Smooth muscle cell (in vitro differentiated cells): ENCODE data around the gene TNFAIP8L2. TPM values are rescaled to one million over a fixed set of nuclear protein-coding genes. Genes with fewer than 3 reads are reported as not detected.
"Not testable (repeated sequence)": the region's sequence is repeated elsewhere in the genome, so short reads cannot be mapped to it uniquely, and the experiment has no call there.

Experiments
- DNase-seq: peaks from one replicate; lab custom pipeline; 2025; ENCODE audit not compliant: unreplicated experiment; lab: John Stamatoyannopoulos, UW
- H2AFZ ChIP-seq: fragments of 200-600 bp; sonication (generic); 2 replicates; pipeline ENCODE4 v1.6.0; 2016; ENCODE audit warnings: antibody characterized with exemption, low read depth, mild to moderate bottlenecking
- H3F3A ChIP-seq: fragments of 200-600 bp; sonication (generic); 2 replicates; pipeline ENCODE4 v1.6.0; 2017; ENCODE audit warnings: antibody characterized with exemption, low read depth
- H3K27ac ChIP-seq: fragments of 200-600 bp; sonication (generic); 2 replicates; pipeline ENCODE4 v1.5.1; 2016; ENCODE audit warnings: low read depth, mild to moderate bottlenecking
- H3K27me3 ChIP-seq: fragments of 200-600 bp; sonication (generic); 2 replicates; pipeline ENCODE4 v1.6.1; 2016; ENCODE audit warnings: low read depth, mild to moderate bottlenecking
- H3K36me3 ChIP-seq: fragments of 200-600 bp; sonication (generic); 2 replicates; pipeline ENCODE4 v1.5.1; 2016; ENCODE audit warnings: low read depth
- H3K4me1 ChIP-seq: fragments of 200-600 bp; sonication (generic); 2 replicates; pipeline ENCODE4 v1.5.1; 2016; ENCODE audit warnings: low read depth
- H3K4me2 ChIP-seq: fragments of 200-600 bp; sonication (generic); 2 replicates; pipeline ENCODE4 v1.6.0; 2016; ENCODE audit warnings: mild to moderate bottlenecking
- H3K4me3 ChIP-seq: fragments of 200-600 bp; sonication (generic); 2 replicates; pipeline ENCODE4 v1.5.1; 2016; ENCODE audit warnings: mild to moderate bottlenecking
- H3K79me2 ChIP-seq: fragments of 200-600 bp; sonication (generic); 2 replicates; pipeline ENCODE4 v1.6.0; 2016; ENCODE audit warnings: low read depth, mild to moderate bottlenecking
- H3K9ac ChIP-seq: fragments of 200-600 bp; sonication (generic); 2 replicates; pipeline ENCODE4 v1.6.0; 2016; ENCODE audit warnings: low read depth
- H3K9me3 ChIP-seq: fragments of 200-600 bp; sonication (generic); replicated peaks from 2 replicates; pipeline ENCODE4 v1.5.1; 2016; ENCODE audit warnings: low read depth
- H4K20me1 ChIP-seq: fragments of 200-600 bp; sonication (generic); 2 replicates; pipeline ENCODE4 v1.6.0; 2016; ENCODE audit warnings: low read depth
- WGBS: methylation state at CpG from one replicate; pipeline ENCODE4 v1.1.7; 2016; ENCODE audit warnings: low lambda C conversion rate; 5-methylcytosine and 5-hydroxymethylcytosine counted together
- polyA plus RNA-seq: library from polyadenylated mRNA; unstranded; fragments of >200 nt; fragmentation: Nextera tagmentation; extraction: Ambion mirVana; gene quantifications from 2 replicates; pipeline ENCODE4 v1.2.1, GENCODE V29; 2016
- total RNA-seq: library from RNA; depleted of rRNA; stranded (reverse); fragments of >200 nt; gene quantifications from 2 replicates; pipeline ENCODE4 v1.2.3, GENCODE V29; 2014
- TF ChIP-seq, protein P1 (sequence below): fragments of 200-600 bp; sonication (generic); IDR thresholded peaks from 2 replicates; pipeline ENCODE4 v1.5.1; 2017; ENCODE audit warnings: borderline replicate concordance, mild to moderate bottlenecking, antibody characterized with exemption; ENCODE audit not compliant: insufficient read depth, poor library complexity, severe bottlenecking

TNFAIP8L2 gene
- total and polyA plus RNA-seq, 2 experiments from 2014 or later: 0.14 TPM; not detected in 1

DNA sequence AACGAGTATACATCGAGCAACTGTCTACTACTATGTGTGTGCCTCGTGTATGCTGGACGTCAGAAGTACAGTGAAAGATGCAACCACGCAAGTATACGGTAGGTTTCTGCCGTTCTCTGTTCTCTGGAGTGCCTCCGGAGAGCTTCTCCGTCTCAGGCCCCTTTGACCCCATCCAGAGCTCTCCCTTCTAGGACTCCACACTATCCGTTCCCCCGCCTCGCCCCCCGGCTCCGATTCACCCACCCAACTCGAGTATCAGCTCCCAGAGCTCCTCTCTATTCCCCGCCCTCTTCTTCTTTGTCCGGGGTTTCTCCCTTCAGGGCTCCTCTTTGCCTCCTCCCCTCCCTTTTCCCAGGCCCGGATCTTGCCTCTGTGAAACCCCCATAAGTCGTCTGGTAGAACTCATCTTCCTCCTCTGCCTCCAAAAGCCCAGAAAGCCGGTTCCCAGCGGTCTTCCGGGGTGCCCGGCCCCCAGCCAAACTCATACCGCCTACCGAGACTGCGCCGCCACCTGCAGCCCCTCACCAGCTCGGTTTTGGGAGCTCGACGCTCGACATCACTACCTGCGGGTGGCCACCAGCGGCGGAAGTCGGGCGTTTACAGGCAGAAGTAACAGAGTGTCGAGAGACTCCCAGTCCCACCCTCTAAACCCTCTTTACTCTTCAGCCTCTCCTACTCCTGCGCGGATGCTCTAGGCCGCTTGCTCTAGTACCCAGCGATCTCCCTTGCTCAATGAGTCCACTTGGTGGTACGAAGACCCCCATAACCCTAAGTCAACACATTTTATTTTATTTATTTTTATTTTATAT is 33.4 kb downstream of the TNFAIP8L2 start, which contains the start of gene VPS72:
TSS of gene VPS72 (minus strand) at position 561 of the 809 bp plus-strand sequence. CDS start at position 485, 76 bp downstream.
- Histone ChIP-seq H3K4me1 (peaks cover 9% of the 10 kb centered on the region), H3K27ac (peak within 1 kb of the TSS; percentile 75), H3K4me2 (peak within 1 kb of the TSS; percentile 95), H3K27me3 (no peaks in the 10 kb centered on the region), H3K79me2 (peaks cover 35% of the 10 kb centered on the region), H2AFZ (peak within 1 kb of the TSS; percentile 95), H3K4me3 (peak within 1 kb of the TSS; percentile 99), H3K36me3 (no peaks in the 10 kb centered on the region), H3K9me3 (no peaks in the 10 kb centered on the region), H3K9ac (peak within 1 kb of the TSS; percentile 86), H4K20me1 (no peaks in the 10 kb centered on the region), H3F3A (no peaks in the 10 kb centered on the region)
- under 1% methylated on average over 36 of the region's 42 CpGs for WGBS
- DNase-seq: peak; percentile 23
- TF ChIP-seq, protein P1, sequence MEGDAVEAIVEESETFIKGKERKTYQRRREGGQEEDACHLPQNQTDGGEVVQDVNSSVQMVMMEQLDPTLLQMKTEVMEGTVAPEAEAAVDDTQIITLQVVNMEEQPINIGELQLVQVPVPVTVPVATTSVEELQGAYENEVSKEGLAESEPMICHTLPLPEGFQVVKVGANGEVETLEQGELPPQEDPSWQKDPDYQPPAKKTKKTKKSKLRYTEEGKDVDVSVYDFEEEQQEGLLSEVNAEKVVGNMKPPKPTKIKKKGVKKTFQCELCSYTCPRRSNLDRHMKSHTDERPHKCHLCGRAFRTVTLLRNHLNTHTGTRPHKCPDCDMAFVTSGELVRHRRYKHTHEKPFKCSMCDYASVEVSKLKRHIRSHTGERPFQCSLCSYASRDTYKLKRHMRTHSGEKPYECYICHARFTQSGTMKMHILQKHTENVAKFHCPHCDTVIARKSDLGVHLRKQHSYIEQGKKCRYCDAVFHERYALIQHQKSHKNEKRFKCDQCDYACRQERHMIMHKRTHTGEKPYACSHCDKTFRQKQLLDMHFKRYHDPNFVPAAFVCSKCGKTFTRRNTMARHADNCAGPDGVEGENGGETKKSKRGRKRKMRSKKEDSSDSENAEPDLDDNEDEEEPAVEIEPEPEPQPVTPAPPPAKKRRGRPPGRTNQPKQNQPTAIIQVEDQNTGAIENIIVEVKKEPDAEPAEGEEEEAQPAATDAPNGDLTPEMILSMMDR: no peak

- TF ChIP-seq, protein P1: no peak
- no peaks in the 10 kb centered on the region for H4K20me1 ChIP-seq
- H3K9me3 ChIP-seq: no peaks in the 10 kb centered on the region
- H3K79me2 ChIP-seq: peaks cover 24% of the 10 kb centered on the region
- no peak overlapping the region for H3K4me2 ChIP-seq
- peaks cover 9% of the 10 kb centered on the region for H3K4me1 ChIP-seq
- no peak overlapping the region for H3K9ac ChIP-seq
- H3K27ac ChIP-seq: no peak overlapping the region
- no peak for DNase-seq
- H3K36me3 ChIP-seq: no peaks in the 10 kb centered on the region
- no peaks in the 10 kb centered on the region for H3F3A ChIP-seq
- no peak overlapping the region for H3K4me3 ChIP-seq
- WGBS: 83% methylated on average over 7 of the region's 7 CpGs
- no peaks in the 10 kb centered on the region for H3K27me3 ChIP-seq
- no peak overlapping the region for H2AFZ ChIP-seq
Measured at GRCh38 chr1:151192047-151192446, 35.6 kb downstream of the TNFAIP8L2 start.

DNA sequence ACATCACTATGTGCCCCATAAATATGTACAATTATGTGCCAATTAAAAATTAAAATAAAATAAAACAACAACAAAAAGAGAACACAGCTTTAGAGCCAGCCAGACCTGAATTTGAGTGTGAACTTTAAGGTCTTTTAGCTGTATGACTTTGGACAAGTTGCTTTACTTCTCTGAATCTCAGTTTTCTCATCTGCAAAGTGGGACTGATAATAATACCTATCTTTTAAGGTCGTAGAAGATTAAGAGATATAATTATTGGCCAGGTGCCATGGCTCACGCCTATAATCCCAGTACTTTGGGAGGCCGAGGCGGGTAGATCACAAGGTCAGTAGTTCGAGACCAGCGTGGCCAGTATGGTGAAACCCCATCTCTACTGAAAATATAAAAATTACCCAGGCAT is 36.9 kb downstream of the TNFAIP8L2 start:
- WGBS: 90% methylated on average over 6 of the region's 6 CpGs
- Histone ChIP-seq H3K4me2 (no peak overlapping the region), H3K27ac (no peak overlapping the region), H3K9me3 (no peaks in the 10 kb centered on the region), H3K79me2 (peaks cover 12% of the 10 kb centered on the region), H3F3A (no peaks in the 10 kb centered on the region), H2AFZ (no peak overlapping the region), H3K4me3 (no peak overlapping the region), H3K36me3 (no peaks in the 10 kb centered on the region), H4K20me1 (no peaks in the 10 kb centered on the region), H3K27me3 (no peaks in the 10 kb centered on the region), H3K4me1 (peaks cover 9% of the 10 kb centered on the region), H3K9ac (no peak overlapping the region)
- no peak for DNase-seq
- TF ChIP-seq, protein P1: no peak

DNA sequence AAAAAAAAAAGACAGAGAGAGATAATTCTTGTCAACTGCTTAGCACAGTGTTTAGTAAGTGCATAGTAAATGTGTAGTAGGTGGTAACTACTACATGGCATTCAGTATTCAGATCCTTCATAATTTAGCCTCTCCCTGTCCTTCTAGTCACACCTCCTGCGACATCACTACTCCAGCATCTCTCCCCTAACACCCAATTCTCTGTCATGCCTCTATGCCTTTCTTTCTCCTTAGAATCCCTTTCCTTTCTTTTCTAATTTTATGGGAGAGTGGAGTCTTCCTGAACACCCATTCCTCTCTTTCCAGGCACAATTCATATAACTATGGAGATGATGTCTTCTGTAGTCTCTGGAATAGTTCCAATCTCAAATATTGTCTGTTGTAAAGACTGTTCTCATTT is 37.4 kb downstream of the TNFAIP8L2 start:
- no peak overlapping the region for H3K27ac ChIP-seq
- no peak overlapping the region for H3K9ac ChIP-seq
- no peaks in the 10 kb centered on the region for H4K20me1 ChIP-seq
- peaks cover 6% of the 10 kb centered on the region for H3K79me2 ChIP-seq
- DNase-seq: no peak
- no peaks in the 10 kb centered on the region for H3K36me3 ChIP-seq
- no peaks in the 10 kb centered on the region for H3K9me3 ChIP-seq
- 95% methylated on average over 1 of the region's 1 CpG for WGBS
- no peak overlapping the region for H3K4me2 ChIP-seq
- H3F3A ChIP-seq: no peaks in the 10 kb centered on the region
- TF ChIP-seq, protein P1: no peak
- peaks cover 6% of the 10 kb centered on the region for H3K4me1 ChIP-seq
- no peak overlapping the region for H3K4me3 ChIP-seq
- no peak overlapping the region for H2AFZ ChIP-seq
- no peaks in the 10 kb centered on the region for H3K27me3 ChIP-seq

DNA sequence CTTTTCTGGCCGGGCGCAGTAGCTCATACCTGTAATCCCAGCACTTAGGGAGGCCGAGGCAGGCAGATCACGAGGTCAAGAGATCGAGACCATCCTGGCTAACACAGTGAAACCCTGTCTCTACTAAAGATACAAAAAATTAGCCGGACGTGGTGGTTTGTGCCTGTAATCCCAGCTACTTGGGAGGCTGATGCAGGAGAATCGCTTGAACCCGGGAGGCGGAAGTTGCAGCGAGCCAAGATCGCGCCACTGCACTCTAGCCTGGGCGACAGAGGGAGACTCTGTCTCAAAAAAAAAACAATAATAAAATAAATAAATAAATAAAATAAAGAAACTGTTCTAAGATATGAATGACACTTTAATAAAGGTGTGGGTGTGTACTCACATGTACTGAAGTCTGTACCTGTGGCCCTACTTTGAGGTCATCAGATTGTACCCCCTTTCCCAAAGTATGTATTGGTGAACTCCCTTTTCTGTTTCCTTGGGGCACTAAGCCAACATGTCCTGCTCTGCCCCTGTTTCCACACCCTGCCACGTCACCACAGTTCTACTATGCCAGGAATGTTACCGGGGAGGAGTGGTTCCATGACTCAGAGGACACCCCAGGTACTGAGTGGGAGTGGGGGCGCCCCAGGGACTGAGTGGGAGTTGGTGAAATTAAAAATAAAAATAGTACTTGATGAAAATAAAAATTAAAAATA is 38.6 kb downstream of the TNFAIP8L2 start:
- not testable (repeated sequence) for H3K9ac ChIP-seq, H3K4me3 ChIP-seq, DNase-seq, H3K79me2 ChIP-seq, H3K4me1 ChIP-seq, H3F3A ChIP-seq, H2AFZ ChIP-seq, H3K9me3 ChIP-seq, H4K20me1 ChIP-seq, H3K27me3 ChIP-seq, H3K36me3 ChIP-seq
- WGBS: 86% methylated on average over 17 of the region's 17 CpGs
- peak overlapping the region; percentile 86 for H3K27ac ChIP-seq
- H3K4me2 ChIP-seq: peak overlapping the region; percentile 22
